ENCODE results near the gene CSGALNACT2. TPM values are rescaled to one million over a fixed set of nuclear protein-coding genes. Genes with fewer than 3 reads are reported as not detected.

Gene CSGALNACT2
- total RNA-seq, 1 experiment from 2014 or later, result 30.0 TPM

GRCh38 chr10:43113201-43114087 lies 24.8 kb upstream of the CSGALNACT2 start:
- TF ChIP-seq CTCF (IDR thresholded peaks at IDR 0.05; ENCODE audit: unreplicated experiment), result no peak
- H3K27me3 Mint-ChIP-seq (ENCODE audit: insufficient read depth, unreplicated experiment), result no peaks in the 10 kb centered on the region
- POLR2A ChIA-PET, result no interaction called here
- H3K4me3 Mint-ChIP-seq (ENCODE audit: unreplicated experiment), result no peak overlapping the region
- H3K9me3 Mint-ChIP-seq (ENCODE audit: unreplicated experiment), result no peaks in the 10 kb centered on the region
- no peak overlapping the region for H3K27ac Mint-ChIP-seq (ENCODE audit: low read depth, unreplicated experiment)
- no TSS peak for BruUV-seq (replicated peaks)
- H3K36me3 Mint-ChIP-seq (ENCODE audit: insufficient read depth, unreplicated experiment), result no peaks in the 10 kb centered on the region
- intact Hi-C loops (cut with micrococcal nuclease), result no loop called here
- CTCF ChIA-PET, result interaction anchor here (0.7 to 0.9 kb wide), 2 partner anchors 17 to 23 kb away, joined by 3 read pairs; no protein-coding TSS in a partner anchor
- H3K4me1 Mint-ChIP-seq (ENCODE audit: insufficient read depth, unreplicated experiment), result no peaks in the 10 kb centered on the region
- DNase-seq (ENCODE audit: unreplicated experiment), result no peak

- ChIA-PET POLR2A (no interaction called here), CTCF (interaction anchor here (1.6 kb wide), 1 partner anchor 8 kb away, joined by 3 read pairs; no protein-coding TSS in a partner anchor)
- intact Hi-C loops (cut with micrococcal nuclease), result no loop called here
- H3K27me3 Mint-ChIP-seq (ENCODE audit: insufficient read depth, unreplicated experiment), result no peaks in the 10 kb centered on the region
- H3K36me3 Mint-ChIP-seq (ENCODE audit: insufficient read depth, unreplicated experiment), result no peaks in the 10 kb centered on the region
- no peak overlapping the region for H3K27ac Mint-ChIP-seq (ENCODE audit: low read depth, unreplicated experiment)
- H3K9me3 Mint-ChIP-seq (ENCODE audit: unreplicated experiment), result no peaks in the 10 kb centered on the region
- no peak for DNase-seq (ENCODE audit: unreplicated experiment)
- no peaks in the 10 kb centered on the region for H3K4me1 Mint-ChIP-seq (ENCODE audit: insufficient read depth, unreplicated experiment)
- no peak for TF ChIP-seq CTCF (IDR thresholded peaks at IDR 0.05; ENCODE audit: unreplicated experiment)
- no TSS peak for BruUV-seq (replicated peaks)
- no peak overlapping the region for H3K4me3 Mint-ChIP-seq (ENCODE audit: unreplicated experiment)
Observed at GRCh38 chr10:43114088-43114742, 24.0 kb upstream of the CSGALNACT2 start.

- intact Hi-C loops (cut with micrococcal nuclease), result no loop called here
- BruUV-seq (replicated peaks), result no TSS peak
- TF ChIP-seq CTCF (IDR thresholded peaks at IDR 0.05; ENCODE audit: unreplicated experiment), result no peak
- H3K9me3 Mint-ChIP-seq (ENCODE audit: unreplicated experiment), result no peaks in the 10 kb centered on the region
- CTCF ChIA-PET, result interaction anchor here (1.0 to 1.6 kb wide), 2 partner anchors 9 to 59 kb away, joined by 3 read pairs; no protein-coding TSS in a partner anchor
- no peak for DNase-seq (ENCODE audit: unreplicated experiment)
- no peaks in the 10 kb centered on the region for H3K27me3 Mint-ChIP-seq (ENCODE audit: insufficient read depth, unreplicated experiment)
- no peak overlapping the region for H3K4me3 Mint-ChIP-seq (ENCODE audit: unreplicated experiment)
- no peaks in the 10 kb centered on the region for H3K4me1 Mint-ChIP-seq (ENCODE audit: insufficient read depth, unreplicated experiment)
- no peak overlapping the region for H3K27ac Mint-ChIP-seq (ENCODE audit: low read depth, unreplicated experiment)
- POLR2A ChIA-PET, result no interaction called here
- no peaks in the 10 kb centered on the region for H3K36me3 Mint-ChIP-seq (ENCODE audit: insufficient read depth, unreplicated experiment)
Observed at GRCh38 chr10:43114743-43115611, 23.3 kb upstream of the CSGALNACT2 start.

Measured in MCF 10A (cell line).